DMS 273 treated with DMSO at 0.1 percent for 48 hours (cell line): ENCODE measurements around the gene PALD1.

ENCODE experiments used
- DNase-seq: peaks from one replicate; lab custom pipeline; 2025; lab: John Stamatoyannopoulos, UW

The PALD1 gene

GRCh38 chr10:70457759-70458305 lies 20.7 kb upstream of the PALD1 start:
- no peak for DNase-seq

- no peak for DNase-seq
Observed at GRCh38 chr10:70458329-70459060, 20.1 kb upstream of the PALD1 start.

- no peak for DNase-seq
Observed at GRCh38 chr10:70459061-70459773, 19.4 kb upstream of the PALD1 start.

- no peak for DNase-seq
Observed at GRCh38 chr10:70459774-70460490, 18.6 kb upstream of the PALD1 start.

- DNase-seq: peak; percentile 12
Observed at GRCh38 chr10:70461397-70462348, 16.9 kb upstream of the PALD1 start.

GRCh38 chr10:70462349-70462984 lies 16.1 kb upstream of the PALD1 start:
- DNase-seq: peak; percentile 76

GRCh38 chr10:70465278-70465677 lies 13.3 kb upstream of the PALD1 start:
- DNase-seq: no peak

- DNase-seq: no peak
Observed at GRCh38 chr10:70465832-70466231, 12.7 kb upstream of the PALD1 start.

GRCh38 chr10:70466951-70467350 lies 11.6 kb upstream of the PALD1 start:
- no peak for DNase-seq

GRCh38 chr10:70472799-70473454 lies 5.6 kb upstream of the PALD1 start:
- DNase-seq: no peak

- DNase-seq: no peak
Observed at GRCh38 chr10:70474780-70475179, 3.8 kb upstream of the PALD1 start.

GRCh38 chr10:70475661-70476060 lies 2.9 kb upstream of the PALD1 start:
- DNase-seq: no peak

- no peak for DNase-seq
Observed at GRCh38 chr10:70476249-70477035, 2.1 kb upstream of the PALD1 start.

GRCh38 chr10:70477661-70478162 lies 855 bp upstream of the PALD1 start:
- no peak for DNase-seq

- DNase-seq: no peak
Observed at GRCh38 chr10:70479165-70479581, 606 bp downstream of the PALD1 start.

GRCh38 chr10:70479626-70480238 lies 1.2 kb downstream of the PALD1 start:
- no peak for DNase-seq

GRCh38 chr10:70480239-70480861 lies 1.8 kb downstream of the PALD1 start:
- DNase-seq: no peak

- DNase-seq: no peak
Observed at GRCh38 chr10:70481105-70481504, 2.5 kb downstream of the PALD1 start.
